ENCODE measurements around the gene DNAH7. TPM values are rescaled to one million over a fixed set of nuclear protein-coding genes. Genes with fewer than 3 reads are reported as not detected.

Gene DNAH7
- 0.07 and 0.13 TPM in 2 replicates for total RNA-seq

DNA sequence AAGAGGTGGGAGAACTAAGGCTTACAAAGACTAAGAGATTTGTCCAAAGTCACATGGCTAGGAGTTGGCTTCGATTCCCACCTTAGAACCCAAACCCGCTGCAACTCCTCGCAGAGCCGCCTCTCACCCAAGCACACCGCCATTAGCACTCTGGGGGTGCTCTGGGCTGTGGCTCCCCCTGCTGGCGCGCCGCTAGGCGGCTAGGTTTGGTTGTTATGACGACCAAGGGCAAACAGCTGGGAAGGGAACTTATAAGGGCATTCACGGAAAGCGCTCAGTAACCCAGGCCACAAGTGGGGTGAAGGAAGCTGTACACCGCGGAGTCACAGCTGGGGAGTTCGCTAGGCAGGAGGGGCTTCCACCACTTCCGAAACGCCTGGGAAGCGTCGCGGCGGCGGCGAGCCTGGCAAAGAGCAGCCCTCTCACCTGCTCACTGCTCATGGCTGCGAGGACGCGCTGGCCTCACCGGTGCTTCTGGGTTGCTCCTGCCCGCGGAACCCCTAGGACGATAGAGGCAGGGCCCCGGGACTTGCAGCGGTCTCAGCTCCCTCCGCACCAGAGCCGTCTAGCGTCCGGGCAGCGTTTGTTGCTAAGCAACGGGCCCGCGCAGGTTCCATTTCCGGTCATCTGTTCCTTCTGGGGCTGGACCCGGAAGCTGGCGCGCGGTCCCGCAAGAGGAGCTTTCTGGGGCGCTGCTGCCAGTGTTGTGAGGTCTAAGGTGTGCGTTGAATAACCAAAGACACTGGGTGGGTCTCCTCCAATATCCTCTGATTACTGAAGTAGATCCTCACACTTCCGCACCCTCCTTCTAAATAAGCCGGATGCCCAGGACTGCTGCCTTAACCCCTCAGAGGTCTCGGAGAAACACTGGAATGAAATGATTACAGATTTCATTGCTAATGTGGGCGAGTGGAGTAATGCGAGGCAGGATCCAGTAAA lies at the start of gene DNAH7:
Gene DNAH7, minus strand, starts transcription at position 567 of the 939 bp plus-strand sequence. Its CDS starts 126 bp downstream, at position 441.

Other genes with a start within 250 kb of the DNAH7 start
- 16.1 and 22.3 TPM in 2 replicates for gene STK17B, start 102.7 kb upstream of the DNAH7 start, total RNA-seq

All from thoracic aorta endothelial cell (primary cell).